ENCODE results near the gene RAD51C.

- TF ChIP-seq, protein P1, sequence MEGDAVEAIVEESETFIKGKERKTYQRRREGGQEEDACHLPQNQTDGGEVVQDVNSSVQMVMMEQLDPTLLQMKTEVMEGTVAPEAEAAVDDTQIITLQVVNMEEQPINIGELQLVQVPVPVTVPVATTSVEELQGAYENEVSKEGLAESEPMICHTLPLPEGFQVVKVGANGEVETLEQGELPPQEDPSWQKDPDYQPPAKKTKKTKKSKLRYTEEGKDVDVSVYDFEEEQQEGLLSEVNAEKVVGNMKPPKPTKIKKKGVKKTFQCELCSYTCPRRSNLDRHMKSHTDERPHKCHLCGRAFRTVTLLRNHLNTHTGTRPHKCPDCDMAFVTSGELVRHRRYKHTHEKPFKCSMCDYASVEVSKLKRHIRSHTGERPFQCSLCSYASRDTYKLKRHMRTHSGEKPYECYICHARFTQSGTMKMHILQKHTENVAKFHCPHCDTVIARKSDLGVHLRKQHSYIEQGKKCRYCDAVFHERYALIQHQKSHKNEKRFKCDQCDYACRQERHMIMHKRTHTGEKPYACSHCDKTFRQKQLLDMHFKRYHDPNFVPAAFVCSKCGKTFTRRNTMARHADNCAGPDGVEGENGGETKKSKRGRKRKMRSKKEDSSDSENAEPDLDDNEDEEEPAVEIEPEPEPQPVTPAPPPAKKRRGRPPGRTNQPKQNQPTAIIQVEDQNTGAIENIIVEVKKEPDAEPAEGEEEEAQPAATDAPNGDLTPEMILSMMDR (IDR thresholded peaks at IDR 0.05; ENCODE audit: poor library complexity), result no peak
- no peak for TF ChIP-seq EZH2phosphoT487 (IDR thresholded peaks at IDR 0.05; ENCODE audit: low read depth, severe bottlenecking, unreplicated experiment)
Observed at GRCh38 chr17:58669853-58670252, 22.5 kb upstream of the RAD51C start.

Data from hepatocyte (in vitro differentiated cells).